Measurements from ENCODE around the gene CHCHD6. TPM values are rescaled to one million over a fixed set of nuclear protein-coding genes. Genes with fewer than 3 reads are reported as not detected.

The CHCHD6 gene
- total RNA-seq, 4 donors from 2014 or later: 2.4 to 44.6 (median 5.1) TPM

GRCh38 chr3:126934991-126935390, 231.0 kb downstream of the CHCHD6 start:
- no peak for TF ChIP-seq CTCF (IDR thresholded peaks at IDR 0.05)
- no peak for TF ChIP-seq POLR2A (IDR thresholded peaks at IDR 0.05)
- DNase-seq: no peak
- Histone ChIP-seq H3K27ac (no peak overlapping the region), H3K27me3 (no peaks in the 10 kb centered on the region), H3K4me1 (peaks cover 0 to 9% (median 0%) of the 10 kb centered on the region in 4 donors), H3K9me3 (no peaks in the 10 kb centered on the region), H3K4me3 (no peak overlapping the region), H3K36me3 (no peaks in the 10 kb centered on the region)

DNA sequence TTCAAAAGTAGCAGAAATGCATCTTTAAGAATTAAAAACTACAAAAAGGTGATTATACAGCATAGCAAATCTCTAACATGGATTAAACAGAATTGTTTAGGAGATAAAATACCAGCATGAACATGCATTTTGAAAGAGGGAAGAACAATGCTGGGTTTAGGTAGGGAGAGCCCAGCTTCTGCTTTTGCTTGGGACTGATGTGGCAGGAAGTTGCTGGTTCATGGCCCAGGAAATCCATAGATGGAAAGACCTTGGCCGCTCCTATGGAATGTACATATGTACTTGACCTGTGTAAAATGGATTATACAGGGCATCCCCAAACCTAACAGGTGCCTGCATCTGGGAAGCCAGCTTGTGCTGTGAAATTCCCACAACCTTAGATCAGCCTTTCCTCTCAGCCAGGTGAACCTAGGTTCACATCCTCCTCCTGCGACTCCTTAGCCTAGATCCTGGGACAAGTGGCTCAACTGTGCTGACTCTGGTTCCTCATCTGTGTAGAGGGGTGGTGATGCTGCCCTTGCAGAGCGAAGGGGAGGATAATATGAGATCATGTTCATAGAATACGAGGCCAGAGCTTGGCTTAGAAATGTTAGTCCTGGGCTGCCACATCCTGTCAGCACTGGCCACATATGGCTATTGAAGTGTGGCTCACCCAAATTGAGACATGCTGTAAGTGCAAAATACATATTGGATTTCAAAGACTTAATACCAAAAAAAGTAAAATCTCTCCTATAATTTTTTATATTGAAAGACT, 231.9 kb downstream of the CHCHD6 start:
- TF ChIP-seq POLR2A (IDR thresholded peaks at IDR 0.05) (no peak), CTCF (IDR thresholded peaks at IDR 0.05) (no peak)

GRCh38 chr3:126936853-126937425, 232.9 kb downstream of the CHCHD6 start:
- Histone ChIP-seq H3K36me3 (no peaks in the 10 kb centered on the region), H3K4me3 (no peak overlapping the region), H3K27me3 (no peaks in the 10 kb centered on the region), H3K4me1 (peaks cover 0 to 9% (median 0%) of the 10 kb centered on the region in 4 donors), H3K27ac (no peak overlapping the region), H3K9me3 (no peaks in the 10 kb centered on the region)
- no peak for DNase-seq
- no peak for TF ChIP-seq POLR2A (IDR thresholded peaks at IDR 0.05)

More for the DNA sequence above, 231.9 kb downstream of the CHCHD6 start:
- peaks cover 0 to 9% (median 0%) of the 10 kb centered on the region in 4 donors for H3K4me1 ChIP-seq
- no peak for DNase-seq
- H3K27me3 ChIP-seq: no peaks in the 10 kb centered on the region
- H3K36me3 ChIP-seq: no peaks in the 10 kb centered on the region
- no peak overlapping the region for H3K4me3 ChIP-seq
- no peak overlapping the region for H3K27ac ChIP-seq
- no peaks in the 10 kb centered on the region for H3K9me3 ChIP-seq

GRCh38 chr3:126937533-126937932, 233.5 kb downstream of the CHCHD6 start:
- DNase-seq: no peak
- no peak overlapping the region for H3K4me3 ChIP-seq
- H3K27ac ChIP-seq: no peak overlapping the region
- H3K27me3 ChIP-seq: no peaks in the 10 kb centered on the region
- no peaks in the 10 kb centered on the region for H3K9me3 ChIP-seq
- H3K36me3 ChIP-seq: no peaks in the 10 kb centered on the region
- peaks cover 0 to 9% (median 0%) of the 10 kb centered on the region in 4 donors for H3K4me1 ChIP-seq
- TF ChIP-seq CTCF (IDR thresholded peaks at IDR 0.05): no peak
- no peak for TF ChIP-seq POLR2A (IDR thresholded peaks at IDR 0.05)

DNA sequence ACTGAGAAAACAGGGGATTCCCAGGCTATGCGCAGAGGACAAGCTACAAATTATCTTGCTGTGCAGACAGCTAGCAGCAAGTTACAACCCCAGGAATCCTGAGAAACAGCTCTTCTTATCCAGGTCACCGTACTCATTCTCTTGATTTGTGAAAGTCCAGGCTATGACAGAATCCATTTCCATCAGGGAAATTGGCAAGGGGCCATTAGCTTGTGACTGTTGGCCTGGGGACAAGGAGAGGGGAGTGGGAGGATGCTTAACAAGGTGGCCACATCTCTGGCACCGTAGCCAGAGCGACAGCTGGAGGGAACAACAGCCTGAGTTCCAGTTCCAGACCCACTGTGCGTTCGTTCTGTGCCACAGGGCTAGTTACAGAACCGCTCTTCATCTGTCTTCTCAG, 233.9 kb downstream of the CHCHD6 start:
- H3K4me3 ChIP-seq: no peak overlapping the region
- no peaks in the 10 kb centered on the region for H3K27me3 ChIP-seq
- no peak for TF ChIP-seq CTCF (IDR thresholded peaks at IDR 0.05)
- TF ChIP-seq POLR2A (IDR thresholded peaks at IDR 0.05): no peak
- H3K9me3 ChIP-seq: no peaks in the 10 kb centered on the region
- no peak overlapping the region for H3K27ac ChIP-seq
- DNase-seq: no peak
- H3K36me3 ChIP-seq: no peaks in the 10 kb centered on the region
- peaks cover 0 to 9% (median 0%) of the 10 kb centered on the region in 4 donors for H3K4me1 ChIP-seq
